GM21515 (cell line): ENCODE results near the gene CNNM4.

Experiments used
- ATAC-seq: cut with Tn5 transposase; IDR thresholded peaks from one replicate; pipeline ENCODE4 v1.9.1; 2021; ENCODE audit not compliant: unreplicated experiment

The CNNM4 gene

GRCh38 chr2:96828874-96829273 lies 68.2 kb downstream of the CNNM4 start:
- ATAC-seq = no peak

- ATAC-seq = no peak
Measured at GRCh38 chr2:96830044-96830562, 69.4 kb downstream of the CNNM4 start.

- ATAC-seq = no peak
Measured at GRCh38 chr2:96831679-96832078, 71.0 kb downstream of the CNNM4 start.

GRCh38 chr2:96832408-96832753 lies 71.7 kb downstream of the CNNM4 start:
- ATAC-seq = no peak

GRCh38 chr2:96832754-96833507 lies 72.2 kb downstream of the CNNM4 start:
- ATAC-seq = no peak

- ATAC-seq = no peak
Measured at GRCh38 chr2:96835830-96836229, 75.1 kb downstream of the CNNM4 start.

- no peak for ATAC-seq
Measured at GRCh38 chr2:96837575-96837974, 76.9 kb downstream of the CNNM4 start.

GRCh38 chr2:96838345-96839292 lies 77.9 kb downstream of the CNNM4 start:
- no peak for ATAC-seq

GRCh38 chr2:96839293-96839874 lies 78.7 kb downstream of the CNNM4 start:
- no peak for ATAC-seq

- ATAC-seq = no peak
Measured at GRCh38 chr2:96839875-96840850, 79.5 kb downstream of the CNNM4 start.

- no peak for ATAC-seq
Measured at GRCh38 chr2:96841701-96842495, 81.2 kb downstream of the CNNM4 start.

GRCh38 chr2:96842600-96842999 lies 81.9 kb downstream of the CNNM4 start:
- ATAC-seq = no peak

- no peak for ATAC-seq
Measured at GRCh38 chr2:96843538-96844268, 83.0 kb downstream of the CNNM4 start, which contains the start of gene ANKRD23. ANKRD23 (minus strand) TSS chr2:96844021; CDS start chr2:96843992, 29 bp downstream.

- ATAC-seq = no peak
Measured at GRCh38 chr2:96844405-96844808, 83.7 kb downstream of the CNNM4 start.

GRCh38 chr2:96846825-96847224 lies 86.1 kb downstream of the CNNM4 start:
- ATAC-seq = no peak

GRCh38 chr2:96847586-96847985 lies 86.9 kb downstream of the CNNM4 start:
- ATAC-seq = no peak

- no peak for ATAC-seq
Measured at GRCh38 chr2:96848264-96848663, 87.6 kb downstream of the CNNM4 start.

- no peak for ATAC-seq
Measured at GRCh38 chr2:96852667-96853066, 92.0 kb downstream of the CNNM4 start.

- ATAC-seq = no peak
Measured at GRCh38 chr2:96853321-96853720, 92.6 kb downstream of the CNNM4 start.
